BE2C (cell line): ENCODE data around the gene AGPAT3.

Experiments used
- DNase-seq: peaks from one replicate; pipeline ENCODE4 v3.0.0-alpha.2; 2020
- H3K27me3 ChIP-seq: fragments of 250-450 bp; sonication (Bioruptor Pico); 2 replicates; pipeline ENCODE4 v1.5.1; 2020; ENCODE audit warnings: mild to moderate bottlenecking
- H3K36me3 ChIP-seq: fragments of 250-450 bp; sonication (Bioruptor Pico); 2 replicates; pipeline ENCODE4 v1.5.1; 2020; ENCODE audit warnings: mild to moderate bottlenecking
- H3K4me1 ChIP-seq: fragments of 250-450 bp; sonication (Bioruptor Pico); 2 replicates; pipeline ENCODE4 v1.5.1; 2020
- H3K4me3 ChIP-seq: 2 replicates; pipeline ENCODE4 v1.5.1; 2011; ENCODE audit warnings: low read depth, low read length
- H3K9me3 ChIP-seq: fragments of 250-450 bp; sonication (Bioruptor Pico); 2 replicates; pipeline ENCODE4 v1.5.1; 2020
- CTCF ChIP-seq: IDR thresholded peaks from 2 replicates; pipeline ENCODE4 v1.5.1; 2012; ENCODE audit warnings: mild to moderate bottlenecking, low read depth, low read length

AGPAT3 gene

GRCh38 chr21:43869486-43870325 lies 4.7 kb downstream of the AGPAT3 start:
- H3K9me3 ChIP-seq = no peaks in the 10 kb centered on the region
- DNase-seq = no peak
- peaks cover 14% of the 10 kb centered on the region for H3K36me3 ChIP-seq
- H3K4me3 ChIP-seq = no peak overlapping the region
- no peaks in the 10 kb centered on the region for H3K4me1 ChIP-seq
- TF ChIP-seq CTCF = no peak
- H3K27me3 ChIP-seq = no peaks in the 10 kb centered on the region

- H3K4me1 ChIP-seq = no peaks in the 10 kb centered on the region
- no peaks in the 10 kb centered on the region for H3K9me3 ChIP-seq
- no peaks in the 10 kb centered on the region for H3K27me3 ChIP-seq
- TF ChIP-seq CTCF = no peak
- H3K36me3 ChIP-seq = peaks cover 14% of the 10 kb centered on the region
- no peak overlapping the region for H3K4me3 ChIP-seq
- no peak for DNase-seq
Observed at GRCh38 chr21:43871487-43871886, 6.5 kb downstream of the AGPAT3 start.

GRCh38 chr21:43872531-43873197 lies 7.6 kb downstream of the AGPAT3 start:
- Histone ChIP-seq H3K36me3 (peaks cover 14% of the 10 kb centered on the region), H3K4me3 (no peak overlapping the region), H3K27me3 (no peaks in the 10 kb centered on the region), H3K4me1 (no peaks in the 10 kb centered on the region), H3K9me3 (no peaks in the 10 kb centered on the region)
- no peak for TF ChIP-seq CTCF
- no peak for DNase-seq

- no peak for TF ChIP-seq CTCF
- H3K36me3 ChIP-seq = peaks cover 14% of the 10 kb centered on the region
- H3K9me3 ChIP-seq = no peaks in the 10 kb centered on the region
Observed at GRCh38 chr21:43873673-43874072, 8.7 kb downstream of the AGPAT3 start.

GRCh38 chr21:43874085-43874805 lies 9.2 kb downstream of the AGPAT3 start:
- Histone ChIP-seq H3K4me1 (no peaks in the 10 kb centered on the region), H3K27me3 (no peaks in the 10 kb centered on the region), H3K9me3 (no peaks in the 10 kb centered on the region), H3K4me3 (no peak overlapping the region), H3K36me3 (peaks cover 14% of the 10 kb centered on the region)
- DNase-seq = no peak
- no peak for TF ChIP-seq CTCF

More at GRCh38 chr21:43873673-43874072, 8.7 kb downstream of the AGPAT3 start:
- Histone ChIP-seq H3K4me3 (no peak overlapping the region), H3K27me3 (no peaks in the 10 kb centered on the region), H3K4me1 (no peaks in the 10 kb centered on the region)
- DNase-seq = no peak

- no peak for DNase-seq
- no peak overlapping the region for H3K4me3 ChIP-seq
- H3K4me1 ChIP-seq = no peaks in the 10 kb centered on the region
- no peaks in the 10 kb centered on the region for H3K27me3 ChIP-seq
- peaks cover 4% of the 10 kb centered on the region; the same call in 1 of the 2 replicates for H3K36me3 ChIP-seq
- no peaks in the 10 kb centered on the region for H3K9me3 ChIP-seq
- TF ChIP-seq CTCF = no peak
Observed at GRCh38 chr21:43876605-43877004, 11.6 kb downstream of the AGPAT3 start.
